Thoracic aorta (tissue), 2 donors: ENCODE data around the gene SH3RF1. TPM values are rescaled to one million over a fixed set of nuclear protein-coding genes. Genes with fewer than 3 reads are reported as not detected.
A peak's percentile ranks its signal among the peaks of the same experiment; 100 is the strongest.

Experiments
- ATAC-seq: fragments of 150-250 bp; one replicate; pipeline ENCODE4 v1.8.0; 2017; ENCODE audit warnings: low read depth; ENCODE audit not compliant: insufficient number of reproducible peaks, low FRiP score
- DNase-seq: peaks from one replicate; pipeline ENCODE4 v3.0.0-alpha.2; 2020; ENCODE audit warnings: low spot score
- H3K27ac ChIP-seq, 2 donors: fragments of 200-600 bp; sonication (generic); 1 replicate in 1 of 2; 2 replicates in 1 of 2; pipeline ENCODE4 v1.5.1; 2016; ENCODE audit warnings: mild to moderate bottlenecking in 2 of 2, moderate library complexity in 2 of 2
- H3K27me3 ChIP-seq: fragments of 200-600 bp; sonication (generic); replicated peaks from 2 replicates; pipeline ENCODE4 v1.6.0; 2016; ENCODE audit warnings: mild to moderate bottlenecking; ENCODE audit not compliant: insufficient read depth
- H3K36me3 ChIP-seq: fragments of 200-600 bp; sonication (generic); one replicate; pipeline ENCODE4 v1.5.1; 2016
- H3K4me1 ChIP-seq, 2 donors: fragments of 200-600 bp; sonication (generic); 1 replicate in 1 of 2; 2 replicates in 1 of 2; pipeline versions ENCODE4 v1.5.1 to v1.6.0; 2016; ENCODE audit warnings: low read depth in 2 of 2, mild to moderate bottlenecking in 1 of 2; ENCODE audit not compliant: control insufficient read depth in 1 of 2
- H3K4me3 ChIP-seq: fragments of 200-600 bp; sonication (generic); 2 replicates; pipeline ENCODE4 v1.5.1; 2016; ENCODE audit warnings: mild to moderate bottlenecking
- H3K9me3 ChIP-seq: fragments of 200-600 bp; sonication (generic); 2 replicates; pipeline ENCODE4 v1.5.1; 2016
- CTCF ChIP-seq: fragments of 200-600 bp; sonication (generic); IDR thresholded peaks from one replicate; pipeline ENCODE4 v1.5.1; 2019; ENCODE audit warnings: antibody characterized with exemption
- total RNA-seq, 2 donors: library from RNA; depleted of rRNA; stranded (reverse); fragments of >200 nt; gene quantifications; one replicate each; pipeline versions ENCODE4 v1.1.0 to v1.2.3, GENCODE V29; 2016

Gene SH3RF1
- total RNA-seq, 2 donors from 2014 or later, result 21.9 to 24.6 TPM

DNA sequence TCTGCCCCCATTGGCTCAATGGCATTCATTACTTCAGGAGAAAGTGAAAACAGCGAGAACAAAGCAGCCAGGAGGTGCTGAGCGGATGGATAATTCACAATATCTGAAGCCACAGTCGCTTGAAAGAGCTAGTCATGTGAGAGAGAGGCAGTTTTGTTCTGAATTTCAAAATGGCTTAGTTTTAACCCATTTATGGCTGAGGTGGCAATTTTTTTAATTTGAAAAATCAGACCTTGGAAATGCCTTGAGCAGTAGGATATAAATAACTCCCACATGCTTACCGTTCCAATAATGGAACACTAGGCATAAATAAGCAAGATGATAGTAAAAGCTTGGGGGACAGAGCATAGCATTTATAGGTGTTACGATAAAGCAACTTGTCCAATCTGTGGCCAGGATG lies 203.8 kb downstream of the SH3RF1 start:
- H3K27me3 ChIP-seq, result no peaks in the 10 kb centered on the region
- no peak for TF ChIP-seq CTCF
- no peaks in the 10 kb centered on the region for H3K36me3 ChIP-seq
- peaks cover 8 to 36% of the 10 kb centered on the region in 2 donors for H3K4me1 ChIP-seq
- ATAC-seq (no peak), DNase-seq (no peak)
- H3K4me3 ChIP-seq, result no peak overlapping the region
- H3K9me3 ChIP-seq, result no peaks in the 10 kb centered on the region
- H3K27ac ChIP-seq, result no peak overlapping the region

GRCh38 chr4:169064296-169064695 lies 206.5 kb downstream of the SH3RF1 start:
- Histone ChIP-seq H3K4me3 (no peak overlapping the region), H3K36me3 (no peaks in the 10 kb centered on the region), H3K9me3 (no peaks in the 10 kb centered on the region), H3K4me1 (peaks cover 22 to 51% of the 10 kb centered on the region in 2 donors), H3K27me3 (no peaks in the 10 kb centered on the region), H3K27ac (peak overlapping the region in 1 of 2 donors; percentile 12)
- ATAC-seq (no peak), DNase-seq (no peak)
- no peak for TF ChIP-seq CTCF

DNA sequence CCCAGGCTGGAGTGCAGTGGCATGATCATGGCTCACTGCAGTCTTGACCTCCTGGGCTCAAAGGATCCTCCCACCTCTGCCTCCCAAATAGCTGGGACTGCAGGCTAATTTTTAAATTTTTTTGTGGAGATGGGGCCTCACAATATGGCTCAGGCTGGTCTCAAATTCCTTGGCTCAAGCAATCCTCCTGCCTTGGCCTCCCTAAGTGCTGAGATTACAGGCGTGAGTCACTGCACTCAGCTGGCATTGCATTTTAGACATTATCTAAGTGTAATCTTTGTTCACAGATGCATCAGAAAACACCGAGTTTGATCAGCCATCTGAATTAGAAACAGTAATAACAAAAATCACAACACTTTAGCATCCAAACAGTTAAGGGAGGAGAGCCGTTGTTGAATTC lies 207.3 kb downstream of the SH3RF1 start:
- DNase-seq (no peak), ATAC-seq (no peak)
- H3K27ac ChIP-seq, result peak overlapping the region in 1 of 2 donors; percentile 68
- TF ChIP-seq CTCF, result no peak
- no peaks in the 10 kb centered on the region for H3K9me3 ChIP-seq
- no peak overlapping the region for H3K4me3 ChIP-seq
- no peaks in the 10 kb centered on the region for H3K36me3 ChIP-seq
- no peaks in the 10 kb centered on the region for H3K27me3 ChIP-seq
- peaks cover 22 to 58% of the 10 kb centered on the region in 2 donors for H3K4me1 ChIP-seq

DNA sequence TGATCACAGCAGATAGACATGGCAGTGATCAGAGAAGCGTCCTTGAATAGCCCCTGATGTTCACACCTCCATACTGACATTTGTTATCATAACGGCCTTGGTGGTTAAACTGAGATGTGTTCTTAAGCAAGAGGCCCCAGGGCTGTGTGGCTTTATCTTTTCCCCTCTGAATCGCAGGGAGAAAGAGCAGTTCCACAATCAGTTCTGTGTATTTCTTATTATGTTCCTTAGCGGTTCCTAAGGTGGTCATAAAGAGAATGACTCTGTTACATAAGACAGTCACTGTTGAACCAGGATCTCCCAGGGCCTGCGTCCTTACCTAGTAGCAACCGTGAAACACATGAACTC lies 207.9 kb downstream of the SH3RF1 start:
- Histone ChIP-seq H3K9me3 (no peaks in the 10 kb centered on the region), H3K27ac (peak overlapping the region; percentile 68 to 74), H3K27me3 (no peaks in the 10 kb centered on the region), H3K36me3 (no peaks in the 10 kb centered on the region), H3K4me1 (peaks cover 22 to 58% of the 10 kb centered on the region in 2 donors), H3K4me3 (peak overlapping the region; percentile 15)
- DNase-seq (no peak), ATAC-seq (no peak)
- TF ChIP-seq CTCF, result no peak

- Histone ChIP-seq H3K9me3 (no peaks in the 10 kb centered on the region), H3K27ac (peak overlapping the region in 1 of 2 donors; percentile 74), H3K27me3 (no peaks in the 10 kb centered on the region), H3K4me3 (no peak overlapping the region), H3K4me1 (peaks cover 22 to 58% of the 10 kb centered on the region in 2 donors), H3K36me3 (no peaks in the 10 kb centered on the region)
- ATAC-seq (no peak), DNase-seq (no peak)
- TF ChIP-seq CTCF, result no peak
Measured at GRCh38 chr4:169061386-169061785, 209.4 kb downstream of the SH3RF1 start.
